K562 (cell line): ENCODE measurements around the gene NAP1L4. TPM values are rescaled to one million over a fixed set of nuclear protein-coding genes. Genes with fewer than 3 reads are reported as not detected.

Experiments
- BHLHE40 ChIP-seq: IDR thresholded peaks from 2 replicates; pipeline ENCODE4 v1.6.1; 2011; ENCODE audit warnings: low read length, improper control_type of control experiment
- CCNT2 ChIP-seq: IDR thresholded peaks from 2 replicates; pipeline ENCODE4 v1.6.1; 2011; ENCODE audit warnings: borderline replicate concordance, low read depth, mild to moderate bottlenecking, moderate library complexity, mixed read lengths, low read length; ENCODE audit not compliant: insufficient read length; ENCODE audit errors: extremely low read depth
- CEBPB ChIP-seq: fragments of 450-650 bp; IDR thresholded peaks from 2 replicates; pipeline ENCODE4 v1.6.1; 2016; ENCODE audit warnings: missing genetic modification characterization, missing compliant biosample characterization
- CTBP1 ChIP-seq: fragments of 450-650 bp; IDR thresholded peaks from 2 replicates; pipeline ENCODE4 v1.6.1; 2016; ENCODE audit warnings: borderline replicate concordance
- FIP1L1 ChIP-seq: fragments of 200-400 bp; formaldehyde crosslinking; IDR thresholded peaks from 2 replicates; pipeline ENCODE4 v1.6.1; 2018; ENCODE audit warnings: mild to moderate bottlenecking, low read depth, low read length; ENCODE audit not compliant: poor library complexity, severe bottlenecking
- FOXM1 ChIP-seq, 2 experiments: fragments of 450-650 bp in 1 of 2; sonication (generic) in 1 of 2; formaldehyde crosslinking in 1 of 2; IDR thresholded peaks; 2 replicates each; pipeline versions ENCODE4 v1.6.1 to v1.9.0; 2017 to 2022; ENCODE audit warnings: low read depth in 2 of 2, mild to moderate bottlenecking in 2 of 2, missing genetic modification reagents in 1 of 2, moderate library complexity in 1 of 2
- ILF3 ChIP-seq: fragments of 450-650 bp; IDR thresholded peaks from 2 replicates; pipeline ENCODE4 v1.6.1; 2018; ENCODE audit warnings: antibody characterized with exemption, mild to moderate bottlenecking, moderate library complexity, borderline replicate concordance
- KDM5B ChIP-seq: fragments of 200-600 bp; sonication (generic); IDR thresholded peaks from 2 replicates; pipeline ENCODE4 v1.6.1; 2012; ENCODE audit warnings: low read depth, mild to moderate bottlenecking, moderate library complexity, low read length, control low read depth, inconsistent platforms; ENCODE audit not compliant: insufficient replicate concordance
- KLF16 ChIP-seq: IDR thresholded peaks from 2 replicates; pipeline ENCODE4 v1.6.1; 2016; ENCODE audit warnings: antibody characterized with exemption
- PBX2 ChIP-seq, 2 experiments: IDR thresholded peaks in 1 of 2; conservative IDR thresholded peaks in 1 of 2; 2 replicates each; pipeline ENCODE4 v1.6.1; 2016; ENCODE audit warnings: low read depth in 2 of 2, mild to moderate bottlenecking in 1 of 2, missing compliant biosample characterization in 1 of 2, missing genetic modification characterization in 1 of 2, moderate library complexity in 1 of 2
- PML ChIP-seq: IDR thresholded peaks from 2 replicates; pipeline ENCODE4 v1.6.1; 2012; ENCODE audit warnings: low read length, inconsistent platforms
- POLR2AphosphoS2 ChIP-seq: IDR thresholded peaks from 2 replicates; pipeline ENCODE4 v1.6.1; 2012; ENCODE audit warnings: low read length, improper control_type of control experiment
- POLR2AphosphoS5 ChIP-seq: IDR thresholded peaks from 2 replicates; pipeline ENCODE4 v1.6.1; 2011; ENCODE audit warnings: mild to moderate bottlenecking, low read depth, low read length, moderate library complexity; ENCODE audit not compliant: control insufficient read depth, insufficient read depth
- SIX5 ChIP-seq, 2 experiments: IDR thresholded peaks; 2 replicates each; pipeline ENCODE4 v1.6.1; 2011; ENCODE audit warnings: low read length in 2 of 2, borderline replicate concordance in 1 of 2, low read depth in 1 of 2, mild to moderate bottlenecking in 1 of 2, moderate library complexity in 1 of 2; ENCODE audit not compliant: insufficient read depth in 1 of 2
- SMARCA5 ChIP-seq: fragments of 450-650 bp; IDR thresholded peaks from 2 replicates; pipeline ENCODE4 v1.6.1; 2016
- SUPT5H ChIP-seq: fragments of 450-650 bp; IDR thresholded peaks from 2 replicates; pipeline ENCODE4 v1.6.1; 2016
- ZFP36 ChIP-seq: fragments of 150-350 bp; IDR thresholded peaks from 2 replicates; pipeline ENCODE4 v1.6.1; 2018; ENCODE audit warnings: low read length, low read depth; ENCODE audit not compliant: partially characterized antibody
- polyA plus RNA-seq, 8 experiments: library from polyadenylated mRNA; depleted of rRNA in 4 of 8; stranded (reverse) in 5 of 8; unstranded in 3 of 8; fragments of >200 nt; fragmentation: Nextera tagmentation in 2 of 8; fragmentation: Illumina TruSeq in 1 of 8; extraction: Ambion mirVana in 2 of 8; extraction: Trizol in 1 of 8; gene quantifications; 2 replicates each; pipeline versions ENCODE4 v1.2.1 to v1.2.3, GENCODE V29; 2011 to 2014; ENCODE audit warnings: inconsistent platforms in 1 of 8, missing spikeins in 1 of 8
- total RNA-seq, 7 experiments: library from RNA; depleted of rRNA in 6 of 7; stranded (reverse); fragments of >200 nt in 6 of 7; fragmentation: Illumina TruSeq in 2 of 7; extraction: Trizol in 2 of 7; gene quantifications; 2 replicates each; pipeline versions ENCODE4 v1.2.1 to v1.2.3, GENCODE V29; 2011 to 2021; ENCODE audit warnings: low replicate concordance in 1 of 7
- TF ChIP-seq, protein P1 (sequence below): fragments of 450-650 bp; formaldehyde crosslinking; IDR thresholded peaks from 2 replicates; pipeline ENCODE4 v1.4.0; 2022; ENCODE audit warnings: missing genetic modification characterization
- TF ChIP-seq, protein P2 (sequence below): fragments of 200-800 bp; sonication (Bioruptor generic); IDR thresholded peaks from 2 replicates; pipeline ENCODE4 v1.6.1; 2017; ENCODE audit warnings: missing genetic modification characterization, missing compliant biosample characterization

Gene NAP1L4
- total and polyA plus RNA-seq, 9 of the 15 experiments (the other 6 are each of a cell fraction or from before 2014, with no cell fraction given) = 34.1 to 237 (median 179) TPM

DNA sequence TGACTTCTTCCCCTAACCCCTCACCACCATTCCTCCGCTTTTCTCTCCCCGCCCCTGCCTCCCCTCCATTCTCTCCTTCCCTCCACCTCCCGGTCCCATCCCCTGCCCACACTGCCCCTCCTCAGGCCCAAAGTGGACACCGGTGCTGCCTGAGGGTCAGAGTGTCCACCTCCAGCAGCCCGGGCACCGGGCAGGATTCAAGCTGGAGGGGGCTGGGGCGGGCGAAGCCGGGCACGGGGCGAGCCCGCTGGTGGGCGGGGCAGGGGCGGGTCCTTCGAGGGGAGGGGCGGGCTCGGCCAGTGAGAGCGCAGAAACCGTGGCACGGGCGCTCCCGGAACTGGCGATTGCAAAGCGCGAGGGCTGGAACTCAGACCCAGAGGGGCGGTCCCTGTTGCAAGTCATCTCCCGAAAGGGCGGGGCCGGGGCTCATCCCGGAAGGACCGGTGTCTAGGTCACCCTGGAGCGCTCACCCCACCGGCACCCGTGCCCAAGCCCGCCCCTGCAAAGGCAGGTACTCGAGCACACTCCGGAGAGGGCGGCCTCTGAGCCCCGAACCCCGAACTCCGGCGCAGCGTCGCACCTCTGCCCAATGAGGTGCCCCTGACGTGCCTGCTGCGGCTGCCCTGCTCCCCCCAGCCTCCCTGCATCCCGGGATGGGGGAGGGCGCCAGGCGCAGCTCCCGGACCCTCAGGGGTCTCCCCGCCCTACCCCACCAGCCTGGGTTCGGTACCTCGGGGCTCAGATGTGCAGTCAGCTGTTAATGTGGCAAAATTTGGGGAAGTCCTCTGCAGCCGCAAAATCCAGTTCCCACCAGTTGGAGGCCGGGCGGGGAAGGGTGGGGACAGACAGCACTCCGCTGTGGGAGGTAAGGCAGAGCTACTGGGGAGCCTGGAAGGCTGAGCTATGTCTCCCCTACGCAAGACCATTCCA, 90.0 kb downstream of the NAP1L4 start (continued):
- TF ChIP-seq, protein P1, sequence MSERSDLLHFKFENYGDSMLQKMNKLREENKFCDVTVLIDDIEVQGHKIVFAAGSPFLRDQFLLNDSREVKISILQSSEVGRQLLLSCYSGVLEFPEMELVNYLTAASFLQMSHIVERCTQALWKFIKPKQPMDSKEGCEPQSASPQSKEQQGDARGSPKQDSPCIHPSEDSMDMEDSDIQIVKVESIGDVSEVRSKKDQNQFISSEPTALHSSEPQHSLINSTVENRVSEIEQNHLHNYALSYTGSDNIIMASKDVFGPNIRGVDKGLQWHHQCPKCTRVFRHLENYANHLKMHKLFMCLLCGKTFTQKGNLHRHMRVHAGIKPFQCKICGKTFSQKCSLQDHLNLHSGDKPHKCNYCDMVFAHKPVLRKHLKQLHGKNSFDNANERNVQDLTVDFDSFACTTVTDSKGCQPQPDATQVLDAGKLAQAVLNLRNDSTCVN (CRISPR knock-in tag) = peak; percentile 20; the same call in 1 of the 2 replicates
- no peak for TF ChIP-seq PBX2 (CRISPR knock-in tag; IDR thresholded peaks at IDR 0.05; ENCODE audit: low read depth)
- TF ChIP-seq PBX2 (tag; conservative IDR thresholded peaks at IDR 0.05; ENCODE audit: low read depth) = no peak
- peak; percentile 43 for TF ChIP-seq CCNT2
- no peak for TF ChIP-seq SMARCA5
- TF ChIP-seq CTBP1 = peak; percentile 84
- peak; percentile 32 for TF ChIP-seq KDM5B
- no peak; the same call in 1 of the 2 replicates for TF ChIP-seq PML
- TF ChIP-seq SIX5 (IDR thresholded peaks at IDR 0.05; ENCODE audit: borderline replicate concordance in 1 of 2, insufficient read depth in 1 of 2, low read depth in 1 of 2, low read length in 2 of 2) = no peak
- no peak for TF ChIP-seq ILF3
- TF ChIP-seq SUPT5H = peak; percentile 75; the same call in 1 of the 2 replicates
- peak; percentile 31 for TF ChIP-seq FIP1L1
- TF ChIP-seq POLR2AphosphoS5 = peak; percentile 55
- TF ChIP-seq CEBPB (tag) = no peak
- TF ChIP-seq ZFP36 = no peak
- TF ChIP-seq BHLHE40 = peak; percentile 92
- peak; percentile 72; the same call in 1 of the 2 replicates for TF ChIP-seq KLF16
- no peak for TF ChIP-seq POLR2AphosphoS2
- TF ChIP-seq FOXM1 (IDR thresholded peaks at IDR 0.05; ENCODE audit: low read depth) = no peak
- peak; percentile 72; the same call in 1 of the 2 replicates for TF ChIP-seq FOXM1 (CRISPR knock-in tag; IDR thresholded peaks at IDR 0.05; ENCODE audit: low read depth)
- TF ChIP-seq, protein P2, sequence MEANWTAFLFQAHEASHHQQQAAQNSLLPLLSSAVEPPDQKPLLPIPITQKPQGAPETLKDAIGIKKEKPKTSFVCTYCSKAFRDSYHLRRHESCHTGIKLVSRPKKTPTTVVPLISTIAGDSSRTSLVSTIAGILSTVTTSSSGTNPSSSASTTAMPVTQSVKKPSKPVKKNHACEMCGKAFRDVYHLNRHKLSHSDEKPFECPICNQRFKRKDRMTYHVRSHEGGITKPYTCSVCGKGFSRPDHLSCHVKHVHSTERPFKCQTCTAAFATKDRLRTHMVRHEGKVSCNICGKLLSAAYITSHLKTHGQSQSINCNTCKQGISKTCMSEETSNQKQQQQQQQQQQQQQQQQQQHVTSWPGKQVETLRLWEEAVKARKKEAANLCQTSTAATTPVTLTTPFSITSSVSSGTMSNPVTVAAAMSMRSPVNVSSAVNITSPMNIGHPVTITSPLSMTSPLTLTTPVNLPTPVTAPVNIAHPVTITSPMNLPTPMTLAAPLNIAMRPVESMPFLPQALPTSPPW (CRISPR knock-in tag) = peak; percentile 84
